Smooth muscle cell (in vitro differentiated cells): ENCODE data around the gene DLX2. TPM values are rescaled to one million over a fixed set of nuclear protein-coding genes. Genes with fewer than 3 reads are reported as not detected.

Source experiments
- DNase-seq: peaks from one replicate; lab custom pipeline; 2025; ENCODE audit not compliant: unreplicated experiment; lab: John Stamatoyannopoulos, UW
- H2AFZ ChIP-seq: fragments of 200-600 bp; sonication (generic); 2 replicates; pipeline ENCODE4 v1.6.0; 2016; ENCODE audit warnings: antibody characterized with exemption, low read depth, mild to moderate bottlenecking
- H3F3A ChIP-seq: fragments of 200-600 bp; sonication (generic); 2 replicates; pipeline ENCODE4 v1.6.0; 2017; ENCODE audit warnings: antibody characterized with exemption, low read depth
- H3K27ac ChIP-seq: fragments of 200-600 bp; sonication (generic); 2 replicates; pipeline ENCODE4 v1.5.1; 2016; ENCODE audit warnings: low read depth, mild to moderate bottlenecking
- H3K27me3 ChIP-seq: fragments of 200-600 bp; sonication (generic); 2 replicates; pipeline ENCODE4 v1.6.1; 2016; ENCODE audit warnings: low read depth, mild to moderate bottlenecking
- H3K36me3 ChIP-seq: fragments of 200-600 bp; sonication (generic); 2 replicates; pipeline ENCODE4 v1.5.1; 2016; ENCODE audit warnings: low read depth
- H3K4me1 ChIP-seq: fragments of 200-600 bp; sonication (generic); 2 replicates; pipeline ENCODE4 v1.5.1; 2016; ENCODE audit warnings: low read depth
- H3K4me2 ChIP-seq: fragments of 200-600 bp; sonication (generic); 2 replicates; pipeline ENCODE4 v1.6.0; 2016; ENCODE audit warnings: mild to moderate bottlenecking
- H3K4me3 ChIP-seq: fragments of 200-600 bp; sonication (generic); 2 replicates; pipeline ENCODE4 v1.5.1; 2016; ENCODE audit warnings: mild to moderate bottlenecking
- H3K79me2 ChIP-seq: fragments of 200-600 bp; sonication (generic); 2 replicates; pipeline ENCODE4 v1.6.0; 2016; ENCODE audit warnings: low read depth, mild to moderate bottlenecking
- H3K9ac ChIP-seq: fragments of 200-600 bp; sonication (generic); 2 replicates; pipeline ENCODE4 v1.6.0; 2016; ENCODE audit warnings: low read depth
- H3K9me3 ChIP-seq: fragments of 200-600 bp; sonication (generic); replicated peaks from 2 replicates; pipeline ENCODE4 v1.5.1; 2016; ENCODE audit warnings: low read depth
- H4K20me1 ChIP-seq: fragments of 200-600 bp; sonication (generic); 2 replicates; pipeline ENCODE4 v1.6.0; 2016; ENCODE audit warnings: low read depth
- WGBS: methylation state at CpG from one replicate; pipeline ENCODE4 v1.1.7; 2016; ENCODE audit warnings: low lambda C conversion rate; 5-methylcytosine and 5-hydroxymethylcytosine counted together
- polyA plus RNA-seq: library from polyadenylated mRNA; unstranded; fragments of >200 nt; fragmentation: Nextera tagmentation; extraction: Ambion mirVana; gene quantifications from 2 replicates; pipeline ENCODE4 v1.2.1, GENCODE V29; 2016
- total RNA-seq: library from RNA; depleted of rRNA; stranded (reverse); fragments of >200 nt; gene quantifications from 2 replicates; pipeline ENCODE4 v1.2.3, GENCODE V29; 2014
- TF ChIP-seq, protein P1 (sequence below): fragments of 200-600 bp; sonication (generic); IDR thresholded peaks from 2 replicates; pipeline ENCODE4 v1.5.1; 2017; ENCODE audit warnings: borderline replicate concordance, mild to moderate bottlenecking, antibody characterized with exemption; ENCODE audit not compliant: insufficient read depth, poor library complexity, severe bottlenecking

The DLX2 gene
- total and polyA plus RNA-seq, 2 experiments from 2014 or later = 1.9 TPM

DNA sequence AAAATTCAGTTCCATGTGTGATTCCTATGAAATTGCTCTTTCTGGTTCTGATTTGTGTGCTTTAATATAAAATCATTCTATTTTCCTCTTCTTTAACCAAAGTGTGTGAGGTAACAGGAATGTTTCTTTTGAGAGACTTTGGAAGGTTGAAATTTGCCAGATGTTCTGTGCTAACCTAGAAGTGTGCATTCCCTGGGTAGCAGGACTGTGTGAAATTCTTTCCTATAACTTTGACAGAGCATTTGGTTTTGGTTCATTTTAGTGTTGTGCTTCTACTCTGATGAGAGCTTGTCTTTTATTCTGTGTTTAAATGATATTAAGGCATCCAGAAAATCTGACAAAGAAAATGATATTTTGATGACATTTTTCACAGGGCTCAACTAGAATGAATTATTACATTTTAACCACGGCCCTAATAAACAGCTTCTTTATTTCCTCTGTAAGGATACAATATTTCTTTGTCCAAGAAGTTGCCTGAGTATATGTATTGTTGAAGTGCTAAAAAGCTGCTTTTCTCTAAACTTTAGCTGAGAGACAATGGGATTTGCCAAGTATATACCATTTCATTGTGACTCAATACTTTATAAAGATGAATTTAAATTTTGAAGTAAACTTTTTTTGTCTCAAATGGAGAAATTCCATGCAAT lies 52.1 kb downstream of the DLX2 start:
- TF ChIP-seq, protein P1, sequence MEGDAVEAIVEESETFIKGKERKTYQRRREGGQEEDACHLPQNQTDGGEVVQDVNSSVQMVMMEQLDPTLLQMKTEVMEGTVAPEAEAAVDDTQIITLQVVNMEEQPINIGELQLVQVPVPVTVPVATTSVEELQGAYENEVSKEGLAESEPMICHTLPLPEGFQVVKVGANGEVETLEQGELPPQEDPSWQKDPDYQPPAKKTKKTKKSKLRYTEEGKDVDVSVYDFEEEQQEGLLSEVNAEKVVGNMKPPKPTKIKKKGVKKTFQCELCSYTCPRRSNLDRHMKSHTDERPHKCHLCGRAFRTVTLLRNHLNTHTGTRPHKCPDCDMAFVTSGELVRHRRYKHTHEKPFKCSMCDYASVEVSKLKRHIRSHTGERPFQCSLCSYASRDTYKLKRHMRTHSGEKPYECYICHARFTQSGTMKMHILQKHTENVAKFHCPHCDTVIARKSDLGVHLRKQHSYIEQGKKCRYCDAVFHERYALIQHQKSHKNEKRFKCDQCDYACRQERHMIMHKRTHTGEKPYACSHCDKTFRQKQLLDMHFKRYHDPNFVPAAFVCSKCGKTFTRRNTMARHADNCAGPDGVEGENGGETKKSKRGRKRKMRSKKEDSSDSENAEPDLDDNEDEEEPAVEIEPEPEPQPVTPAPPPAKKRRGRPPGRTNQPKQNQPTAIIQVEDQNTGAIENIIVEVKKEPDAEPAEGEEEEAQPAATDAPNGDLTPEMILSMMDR = no peak

DNA sequence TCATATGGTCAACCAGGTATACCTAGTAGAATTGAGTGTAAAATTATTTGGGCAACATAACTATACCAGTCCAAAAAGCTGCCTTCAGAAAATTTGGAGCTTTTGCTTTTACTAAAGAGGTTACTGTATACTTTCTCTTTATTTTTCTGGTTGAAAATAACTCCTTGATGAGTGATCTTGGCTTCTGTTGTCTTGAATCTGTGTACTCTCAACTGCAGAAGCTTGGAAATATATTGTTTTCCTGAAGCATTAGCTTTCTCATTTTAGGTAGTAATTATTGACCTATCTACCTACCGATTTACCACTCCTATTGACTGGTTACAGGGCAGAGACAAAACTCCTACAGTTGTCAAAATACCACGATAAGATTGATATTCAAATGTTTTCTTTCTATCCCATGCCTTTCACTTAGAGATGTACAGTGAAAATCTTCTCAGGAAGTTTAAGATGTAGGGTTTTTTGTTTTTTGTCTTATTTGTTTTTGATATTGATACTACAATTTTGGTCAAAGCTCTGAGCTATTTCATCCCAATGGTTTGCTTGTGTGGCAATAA lies 53.1 kb downstream of the DLX2 start:
- DNase-seq = no peak
- no peak overlapping the region for H3K4me2 ChIP-seq
- 86% methylated on average over 2 of the region's 2 CpGs for WGBS
- no peaks in the 10 kb centered on the region for H3K36me3 ChIP-seq
- TF ChIP-seq, protein P1 = no peak
- no peak overlapping the region for H2AFZ ChIP-seq
- no peaks in the 10 kb centered on the region for H3F3A ChIP-seq
- H3K4me3 ChIP-seq = no peak overlapping the region
- H4K20me1 ChIP-seq = no peaks in the 10 kb centered on the region
- no peak overlapping the region for H3K27ac ChIP-seq
- no peak overlapping the region for H3K9ac ChIP-seq
- H3K9me3 ChIP-seq = no peaks in the 10 kb centered on the region
- no peaks in the 10 kb centered on the region for H3K27me3 ChIP-seq
- H3K79me2 ChIP-seq = no peaks in the 10 kb centered on the region
- no peaks in the 10 kb centered on the region for H3K4me1 ChIP-seq

More for the DNA sequence above, 52.1 kb downstream of the DLX2 start:
- no peak overlapping the region for H3K9ac ChIP-seq
- H3K4me3 ChIP-seq = no peak overlapping the region
- no peaks in the 10 kb centered on the region for H3K4me1 ChIP-seq
- no peak overlapping the region for H3K27ac ChIP-seq
- no peaks in the 10 kb centered on the region for H3K36me3 ChIP-seq
- no peaks in the 10 kb centered on the region for H3K27me3 ChIP-seq
- no peak overlapping the region for H2AFZ ChIP-seq
- no peaks in the 10 kb centered on the region for H4K20me1 ChIP-seq
- H3K9me3 ChIP-seq = no peaks in the 10 kb centered on the region
- H3K79me2 ChIP-seq = no peaks in the 10 kb centered on the region
- H3K4me2 ChIP-seq = no peak overlapping the region
- WGBS = 92% methylated on average over 1 of the region's 1 CpG
- H3F3A ChIP-seq = no peaks in the 10 kb centered on the region
- no peak for DNase-seq

Other genes with a start within 250 kb of the DLX2 start
- 22.3 and 22.4 TPM in 2 replicates for gene SLC25A12, start 208.7 kb downstream of the DLX2 start, total RNA-seq
- 10.5 and 11.2 TPM in 2 replicates for gene SLC25A12, start 208.7 kb downstream of the DLX2 start, polyA plus RNA-seq
- gene HAT1, start 180.4 kb downstream of the DLX2 start, total RNA-seq = 46.7 and 65.7 TPM in 2 replicates
- gene HAT1, start 180.4 kb downstream of the DLX2 start, polyA plus RNA-seq = 56.6 and 59.1 TPM in 2 replicates
- gene METAP1D, start 102.9 kb downstream of the DLX2 start, total RNA-seq = 5.7 and 5.9 TPM in 2 replicates
- 3.6 and 7.5 TPM in 2 replicates for gene METAP1D, start 102.9 kb downstream of the DLX2 start, polyA plus RNA-seq
- 2.0 and 3.5 TPM in 2 replicates for gene DLX1, start 17.4 kb downstream of the DLX2 start, total RNA-seq
- gene DLX1, start 17.4 kb downstream of the DLX2 start, polyA plus RNA-seq = 3.3 and 8.0 TPM in 2 replicates